HG03025 (cell line): ENCODE data around the gene SMIM21.

Experiments
- ATAC-seq: cut with Tn5 transposase; IDR thresholded peaks from one replicate; pipeline ENCODE4 v1.9.1; 2021; ENCODE audit warnings: mild to moderate bottlenecking, moderate library complexity; ENCODE audit not compliant: unreplicated experiment, low FRiP score

Gene SMIM21

DNA sequence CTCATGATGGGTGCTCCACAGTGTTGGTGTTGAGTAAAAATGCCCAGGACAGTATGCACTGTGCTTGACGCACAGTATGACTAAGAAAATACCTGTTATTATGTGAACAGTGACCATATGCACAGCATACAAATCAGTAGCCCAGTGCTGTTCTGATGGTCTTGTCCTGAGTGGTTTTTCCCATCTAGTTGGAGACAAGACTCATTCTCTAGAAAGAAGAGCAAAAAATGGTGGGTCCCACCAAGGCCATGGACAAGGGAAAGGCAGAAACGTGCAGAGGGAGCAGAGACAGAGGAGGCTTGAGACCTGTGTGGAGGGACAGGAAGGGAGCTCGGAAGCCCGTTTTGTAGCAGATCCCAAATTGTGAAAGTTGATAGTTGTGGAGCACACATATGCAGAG is 987 bp upstream of the SMIM21 start:
- no peak for ATAC-seq

DNA sequence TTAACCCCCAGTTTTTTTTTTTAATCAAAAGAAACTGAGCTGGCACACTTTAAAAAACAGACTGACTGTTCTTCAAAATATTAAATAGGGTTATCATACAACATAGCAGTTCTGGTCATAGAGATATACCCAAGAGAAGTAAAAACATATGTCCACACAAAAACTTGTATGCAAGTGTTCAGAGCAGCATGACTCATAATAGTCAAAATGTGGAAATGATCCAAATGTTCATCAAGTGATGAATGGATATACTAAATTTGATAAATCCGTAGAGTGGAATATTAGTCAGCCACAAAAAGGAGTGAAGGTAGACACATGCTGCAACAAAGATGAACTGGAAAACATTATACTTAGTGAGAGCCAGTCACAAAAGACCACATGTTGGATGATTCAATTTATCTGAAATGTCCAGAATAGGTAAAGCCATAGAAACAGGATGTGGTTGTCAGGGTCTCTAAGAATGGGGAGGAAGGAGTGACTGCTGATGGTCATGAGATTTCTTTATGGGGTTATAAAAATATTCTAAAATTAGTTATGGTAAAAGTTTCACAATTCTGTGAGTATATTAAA is 5.1 kb downstream of the SMIM21 start:
- ATAC-seq: no peak

- ATAC-seq: no peak
Measured at GRCh38 chr18:75421656-75422055, 5.8 kb downstream of the SMIM21 start.

GRCh38 chr18:75418293-75419005 is 9.1 kb downstream of the SMIM21 start:
- ATAC-seq: no peak

DNA sequence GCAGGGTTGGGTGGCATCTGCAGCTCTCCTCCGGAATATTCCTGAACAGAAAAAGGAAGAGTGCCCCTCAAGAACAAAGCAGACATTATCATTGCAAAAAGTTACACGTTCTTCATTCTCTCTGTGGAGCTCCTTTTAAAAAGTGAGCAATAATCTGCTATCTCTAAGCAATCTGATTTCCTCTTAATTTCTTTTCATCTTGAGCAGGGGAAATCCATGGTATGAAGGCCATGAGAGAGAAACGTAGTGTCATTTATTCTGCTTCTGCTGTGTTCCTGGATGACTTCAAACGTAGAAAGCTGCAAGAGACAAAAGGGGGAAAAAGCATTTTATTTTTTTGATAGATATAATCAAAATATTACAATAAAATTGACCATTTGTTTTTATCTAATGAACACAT is 16.9 kb downstream of the SMIM21 start:
- no peak for ATAC-seq

GRCh38 chr18:75409806-75410205 is 17.7 kb downstream of the SMIM21 start:
- no peak for ATAC-seq

- no peak for ATAC-seq
Measured at GRCh38 chr18:75408554-75409506, 18.7 kb downstream of the SMIM21 start.

- ATAC-seq: no peak
Measured at GRCh38 chr18:75407468-75408437, 19.8 kb downstream of the SMIM21 start.

DNA sequence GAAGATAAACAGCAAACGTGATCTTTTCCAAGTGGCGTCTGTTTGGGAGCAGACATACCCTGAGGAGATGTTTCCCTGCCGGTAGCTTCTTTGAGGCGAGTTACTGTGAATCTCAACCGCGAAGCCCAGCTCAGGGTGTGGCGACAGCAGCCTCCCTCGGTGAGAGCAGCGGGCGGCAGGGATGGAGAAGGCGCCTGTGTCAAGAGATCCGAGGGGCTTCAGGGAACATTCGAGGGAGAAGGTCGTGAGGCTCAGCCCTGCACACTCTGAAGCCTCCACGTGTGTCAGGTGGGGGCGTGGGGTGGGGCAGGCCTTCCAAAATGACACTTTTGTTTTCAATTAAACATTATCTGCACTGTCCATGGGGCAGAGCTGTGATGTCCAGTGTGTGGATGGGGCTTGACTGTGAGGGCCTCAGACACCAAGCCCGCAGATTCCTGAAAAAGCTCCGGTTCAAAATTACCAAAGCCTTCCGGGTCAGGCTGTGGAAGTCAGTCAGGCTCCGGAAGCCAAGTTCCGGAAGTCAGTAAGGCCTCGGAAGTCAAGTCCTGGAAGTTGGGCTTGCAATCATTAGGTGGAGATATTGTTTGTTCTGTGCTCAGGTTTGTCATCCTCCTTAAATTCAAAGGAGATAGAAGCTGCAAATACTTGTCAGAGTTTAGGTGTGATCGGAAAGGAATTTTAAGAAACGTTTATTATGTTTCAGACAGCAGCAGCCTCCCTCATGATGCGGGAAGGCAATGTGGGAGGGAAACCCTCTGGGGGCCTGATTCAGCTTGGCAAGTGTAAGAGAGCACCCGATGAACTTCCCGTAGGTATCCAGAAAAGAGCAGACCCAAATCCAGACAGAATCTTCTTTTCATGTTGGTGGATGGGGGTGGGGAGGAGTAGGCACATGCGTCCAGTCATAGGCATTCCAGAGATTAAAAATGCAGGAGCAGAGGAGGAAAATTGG is 20.7 kb downstream of the SMIM21 start:
- ATAC-seq: no peak

GRCh38 chr18:75405351-75405750 is 22.2 kb downstream of the SMIM21 start:
- ATAC-seq: no peak

DNA sequence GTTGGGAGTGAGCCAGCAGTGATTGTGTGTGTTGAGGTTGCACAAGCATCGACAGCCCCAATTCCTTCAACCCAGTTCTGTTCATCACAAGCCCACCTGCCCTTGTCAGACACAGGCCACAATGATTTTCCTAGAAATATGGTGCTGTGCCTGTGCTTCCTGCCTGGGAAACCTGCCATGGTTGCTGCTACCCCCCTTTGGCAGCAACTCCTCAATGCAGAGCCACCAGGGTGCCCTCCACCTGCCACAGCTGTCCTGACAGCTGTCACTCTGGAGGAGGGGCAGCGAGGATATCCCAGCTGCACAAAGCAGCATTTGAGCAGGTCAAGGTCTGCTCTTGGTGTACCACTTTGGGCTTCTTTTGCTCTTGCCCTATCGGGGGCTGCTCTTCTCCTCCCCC is 27.1 kb downstream of the SMIM21 start:
- ATAC-seq: no peak

- no peak for ATAC-seq
Measured at GRCh38 chr18:75395137-75395536, 32.4 kb downstream of the SMIM21 start.

DNA sequence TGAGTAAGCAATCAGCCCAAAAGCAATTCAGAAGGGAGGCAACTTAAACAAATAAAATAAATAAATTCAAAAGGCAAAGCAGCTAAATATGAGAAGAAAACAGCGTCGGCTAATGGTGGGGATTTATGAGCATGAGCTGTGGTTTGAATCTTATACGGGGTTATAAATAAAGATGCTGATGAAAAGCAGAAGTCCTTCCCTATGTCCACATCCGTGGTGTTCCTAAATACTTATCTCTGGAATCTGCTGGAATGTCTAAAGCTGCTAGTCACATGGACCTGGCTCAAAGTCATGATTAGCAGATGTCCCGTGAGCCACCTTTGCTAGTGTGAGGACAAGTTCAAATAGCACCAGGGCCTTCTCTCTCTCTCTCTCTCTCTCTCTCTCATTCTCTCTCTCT is 33.8 kb downstream of the SMIM21 start:
- no peak for ATAC-seq

- no peak for ATAC-seq
Measured at GRCh38 chr18:75392226-75392578, 35.3 kb downstream of the SMIM21 start.

DNA sequence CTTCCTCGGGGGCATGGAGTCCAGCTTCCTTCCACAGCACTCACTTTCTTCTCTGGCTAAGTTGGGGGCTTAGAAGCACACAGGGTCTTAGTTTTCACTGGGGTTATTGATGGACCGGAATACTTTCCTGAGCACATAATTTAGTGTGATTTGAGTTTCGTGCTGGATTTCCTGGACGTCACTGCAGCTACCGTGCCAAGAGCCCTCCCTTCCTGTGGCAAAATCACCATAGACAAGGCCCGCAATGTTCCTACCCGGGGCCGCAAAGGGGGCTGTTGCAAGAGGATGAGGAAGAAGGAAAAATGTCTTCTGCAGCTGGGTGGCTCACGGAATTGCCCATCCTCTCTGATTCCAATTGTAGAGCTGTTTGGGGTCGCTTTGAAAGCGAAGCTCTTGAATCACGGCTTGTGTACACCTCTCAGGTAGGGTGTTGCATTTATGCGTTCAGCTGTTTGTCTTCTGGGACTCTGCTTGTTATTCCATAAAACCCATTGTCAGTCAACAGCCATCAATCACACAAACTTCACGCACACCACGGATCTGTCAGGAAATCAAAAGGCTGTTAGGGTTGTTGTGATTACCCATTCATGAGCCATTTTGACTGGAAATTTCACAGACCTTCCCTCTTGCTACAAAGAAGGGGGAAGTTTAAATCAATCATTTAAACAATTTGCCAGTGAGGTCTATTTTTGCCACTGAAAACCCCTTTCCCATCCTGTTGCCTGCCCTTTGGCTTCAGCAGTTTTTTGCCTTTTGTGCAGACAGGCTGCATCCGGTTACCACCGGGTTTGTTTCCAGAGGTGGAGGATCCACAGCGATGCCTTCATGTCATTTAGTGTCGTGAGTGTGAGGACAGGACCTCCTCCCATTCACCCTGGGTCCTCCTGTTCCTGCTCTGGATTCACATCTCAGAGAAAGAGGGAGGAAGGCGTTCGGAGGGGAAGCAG is 36.0 kb downstream of the SMIM21 start:
- no peak for ATAC-seq

DNA sequence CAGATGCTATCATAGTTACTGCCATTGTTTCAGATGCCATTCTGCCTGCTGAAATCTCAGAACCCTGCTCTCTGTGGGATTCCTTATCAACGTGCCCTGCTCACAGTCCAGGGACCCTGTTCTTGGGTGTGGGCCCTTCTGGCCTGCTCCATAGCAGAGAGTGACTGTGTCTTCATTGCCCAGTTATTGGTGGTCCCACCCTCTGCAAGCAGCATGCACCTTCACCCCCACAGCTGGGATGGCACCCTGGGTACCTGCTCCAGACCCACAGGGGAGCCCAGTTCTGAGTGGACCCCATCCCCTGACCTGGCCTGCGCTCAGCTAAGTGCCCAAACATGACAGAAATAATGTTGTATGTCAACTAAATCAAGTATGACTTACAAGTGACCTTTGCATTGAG is 36.6 kb downstream of the SMIM21 start:
- ATAC-seq: no peak

DNA sequence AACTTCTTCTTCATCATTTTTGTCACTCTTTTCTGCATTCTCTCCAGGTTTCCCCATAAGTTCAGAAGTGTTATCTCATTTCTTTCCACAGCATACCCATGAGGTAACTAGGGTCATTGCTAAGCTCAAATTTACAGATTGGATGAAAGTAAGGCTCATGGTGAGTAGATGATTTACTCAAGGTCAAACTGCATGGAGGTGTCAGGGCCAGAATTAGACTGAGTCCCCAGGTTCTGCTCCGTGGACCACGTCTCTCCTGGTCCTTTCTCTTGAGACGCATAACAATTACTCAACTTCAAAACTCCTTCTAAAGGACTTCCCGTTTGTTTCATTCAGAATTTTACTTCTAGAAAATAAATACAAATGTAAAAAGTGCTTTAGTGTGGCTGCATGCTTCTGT is 43.4 kb downstream of the SMIM21 start:
- no peak for ATAC-seq
